Activated CD8-positive, alpha-beta T cell treated with anti-CD3 and anti-CD28 coated beads for 36 hours (primary cell): ENCODE data around the gene PAX4. TPM values are rescaled to one million over a fixed set of nuclear protein-coding genes. Genes with fewer than 3 reads are reported as not detected.

Source experiments
- ATAC-seq: fragments of 200-7000 bp; cut with Tn5 transposase; one replicate; pipeline ENCODE4 v1.10.0; 2021; ENCODE audit warnings: mild to moderate bottlenecking, moderate library complexity
- CTCF ChIA-PET: fragments of 350-600 bp; sonication (Branson Sonifier 250); formaldehyde crosslinking; loops from one replicate; lab custom pipeline; 2021; ENCODE audit warnings: antibody characterized with exemption; lab: Charles Lee
- POLR2A ChIA-PET: fragments of 350-600 bp; sonication (Branson Sonifier 250); formaldehyde crosslinking; loops from one replicate; lab custom pipeline; 2021; ENCODE audit warnings: antibody characterized with exemption; lab: Charles Lee
- DNase-seq: peaks from one replicate; pipeline ENCODE4 v3.0.0-alpha.2; 2020
- H3K27ac Mint-ChIP-seq: one replicate; pipeline ENCODE4 v1.8.0; 2021; ENCODE audit warnings: mild to moderate bottlenecking, mixed read lengths
- H3K27me3 Mint-ChIP-seq: one replicate; pipeline ENCODE4 v1.8.0; 2021; ENCODE audit warnings: mixed read lengths
- H3K36me3 Mint-ChIP-seq: one replicate; pipeline ENCODE4 v1.8.0; 2021; ENCODE audit warnings: low read depth, mixed read lengths
- H3K4me1 Mint-ChIP-seq: one replicate; pipeline ENCODE4 v1.8.0; 2021; ENCODE audit warnings: low read depth, mixed read lengths
- H3K4me3 Mint-ChIP-seq: one replicate; pipeline ENCODE4 v1.8.0; 2021; ENCODE audit warnings: mild to moderate bottlenecking, moderate library complexity, mixed read lengths
- H3K9me3 Mint-ChIP-seq: one replicate; pipeline ENCODE4 v1.8.0; 2021; ENCODE audit warnings: mixed read lengths
- intact Hi-C: fragments of 100-400 bp; cut with micrococcal nuclease; formaldehyde crosslinking; loops from one replicate; pipeline ENCODE4 v1.10.0; 2022
- total RNA-seq, 2 experiments: library from RNA; stranded (reverse); gene quantifications; one replicate each; pipeline ENCODE4 v1.2.3, GENCODE V29; 2021
- TF ChIP-seq, protein P1 (sequence below): fragments of 200-600 bp; IDR thresholded peaks from one replicate; pipeline ENCODE4 v1.8.0; 2022; ENCODE audit warnings: antibody characterized with exemption, mild to moderate bottlenecking

PAX4 gene
- total RNA-seq, 2 experiments from 2014 or later = not detected

DNA sequence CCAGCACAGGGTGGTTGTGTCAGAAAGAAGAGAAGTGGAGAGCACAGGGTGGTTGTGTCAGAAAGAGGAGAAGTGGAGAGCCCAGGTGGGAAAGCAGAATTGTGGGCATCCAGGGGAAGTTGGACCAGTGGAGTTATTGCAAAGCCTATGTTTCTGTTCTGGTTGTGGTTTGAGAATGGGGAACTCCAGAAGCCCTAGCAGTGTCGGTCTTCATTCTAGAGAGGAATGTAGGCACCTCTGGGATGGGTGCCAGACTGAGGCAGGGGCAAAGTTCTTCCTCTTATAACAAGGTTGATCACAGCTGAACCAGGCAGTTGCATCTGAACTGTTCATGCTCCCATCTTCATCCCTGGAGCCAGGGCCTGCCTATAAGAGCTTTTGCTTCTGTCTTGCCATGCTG is 23.5 kb downstream of the PAX4 start:
- DNase-seq = no peak
- ChIA-PET POLR2A (no interaction called here), CTCF (no interaction called here)
- Mint-ChIP-seq H3K27me3 (no peaks in the 10 kb centered on the region), H3K4me3 (no peak overlapping the region), H3K36me3 (peaks cover 12% of the 10 kb centered on the region), H3K4me1 (peaks cover 17% of the 10 kb centered on the region), H3K9me3 (no peaks in the 10 kb centered on the region), H3K27ac (no peak overlapping the region)
- TF ChIP-seq, protein P1, sequence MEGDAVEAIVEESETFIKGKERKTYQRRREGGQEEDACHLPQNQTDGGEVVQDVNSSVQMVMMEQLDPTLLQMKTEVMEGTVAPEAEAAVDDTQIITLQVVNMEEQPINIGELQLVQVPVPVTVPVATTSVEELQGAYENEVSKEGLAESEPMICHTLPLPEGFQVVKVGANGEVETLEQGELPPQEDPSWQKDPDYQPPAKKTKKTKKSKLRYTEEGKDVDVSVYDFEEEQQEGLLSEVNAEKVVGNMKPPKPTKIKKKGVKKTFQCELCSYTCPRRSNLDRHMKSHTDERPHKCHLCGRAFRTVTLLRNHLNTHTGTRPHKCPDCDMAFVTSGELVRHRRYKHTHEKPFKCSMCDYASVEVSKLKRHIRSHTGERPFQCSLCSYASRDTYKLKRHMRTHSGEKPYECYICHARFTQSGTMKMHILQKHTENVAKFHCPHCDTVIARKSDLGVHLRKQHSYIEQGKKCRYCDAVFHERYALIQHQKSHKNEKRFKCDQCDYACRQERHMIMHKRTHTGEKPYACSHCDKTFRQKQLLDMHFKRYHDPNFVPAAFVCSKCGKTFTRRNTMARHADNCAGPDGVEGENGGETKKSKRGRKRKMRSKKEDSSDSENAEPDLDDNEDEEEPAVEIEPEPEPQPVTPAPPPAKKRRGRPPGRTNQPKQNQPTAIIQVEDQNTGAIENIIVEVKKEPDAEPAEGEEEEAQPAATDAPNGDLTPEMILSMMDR = no peak
- ATAC-seq = no peak
- intact Hi-C loops = no loop called here

DNA sequence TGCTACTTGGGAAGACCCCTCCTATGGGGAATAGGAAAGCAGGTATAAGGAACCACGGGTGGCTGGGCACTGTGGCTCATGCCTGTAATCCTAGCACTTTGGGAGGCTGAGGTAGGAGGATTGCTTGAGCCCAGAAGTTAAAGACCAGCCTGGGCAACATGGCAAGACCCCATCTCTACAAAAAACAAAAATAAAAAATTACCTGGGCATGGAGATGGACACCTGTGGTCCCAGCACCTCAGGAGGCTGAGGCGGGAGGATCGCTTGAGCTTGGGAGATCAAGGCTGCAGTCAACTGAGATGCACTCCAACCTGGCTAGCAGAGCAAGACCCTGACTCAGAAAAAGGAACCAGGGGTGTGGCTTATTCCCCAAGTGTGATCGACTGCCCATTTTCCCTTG is 25.4 kb downstream of the PAX4 start:
- Mint-ChIP-seq H3K36me3 (peaks cover 12% of the 10 kb centered on the region), H3K27me3 (no peaks in the 10 kb centered on the region), H3K9me3 (no peaks in the 10 kb centered on the region), H3K4me3 (no peak overlapping the region), H3K4me1 (peaks cover 20% of the 10 kb centered on the region), H3K27ac (no peak overlapping the region)
- ChIA-PET POLR2A (no interaction called here), CTCF (interaction anchor here (1.2 to 1.3 kb wide), 2 partner anchors 9 to 36 kb away, joined by 3 to 4 read pairs; no protein-coding TSS in a partner anchor)
- ATAC-seq = no peak
- intact Hi-C loops = no loop called here
- DNase-seq = no peak
- TF ChIP-seq, protein P1 = no peak

DNA sequence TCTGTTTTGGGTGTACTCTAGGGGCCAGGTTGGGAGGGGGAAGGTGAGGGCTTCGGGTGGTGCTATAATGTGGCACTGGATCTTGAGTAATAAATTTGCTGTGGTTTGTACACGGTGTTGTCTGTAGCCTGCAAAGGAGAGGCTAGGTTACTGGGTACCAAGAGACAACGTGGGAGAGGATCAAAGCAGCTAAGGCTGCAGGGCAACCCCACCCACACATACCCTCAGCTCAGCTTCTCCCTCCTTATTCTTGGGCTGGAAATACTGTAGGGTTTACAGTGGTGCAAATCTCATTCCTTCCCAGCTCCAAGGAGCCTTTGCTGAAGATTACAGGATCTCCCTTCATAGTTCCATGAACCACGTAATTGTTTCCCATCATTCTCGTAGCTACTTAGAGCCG is 26.4 kb downstream of the PAX4 start:
- POLR2A ChIA-PET = no interaction called here

DNA sequence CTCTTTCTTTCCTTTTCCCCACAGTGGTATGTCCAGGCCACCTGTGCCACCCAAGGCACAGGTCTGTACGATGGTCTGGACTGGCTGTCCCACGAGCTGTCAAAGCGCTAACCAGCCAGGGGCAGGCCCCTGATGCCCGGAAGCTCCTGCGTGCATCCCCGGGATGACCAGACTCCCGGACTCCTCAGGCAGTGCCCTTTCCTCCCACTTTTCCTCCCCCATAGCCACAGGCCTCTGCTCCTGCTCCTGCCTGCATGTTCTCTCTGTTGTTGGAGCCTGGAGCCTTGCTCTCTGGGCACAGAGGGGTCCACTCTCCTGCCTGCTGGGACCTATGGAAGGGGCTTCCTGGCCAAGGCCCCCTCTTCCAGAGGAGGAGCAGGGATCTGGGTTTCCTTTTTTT is 26.8 kb downstream of the PAX4 start:
- TF ChIP-seq, protein P1 = no peak
- Mint-ChIP-seq H3K36me3 (peaks cover 12% of the 10 kb centered on the region), H3K27me3 (no peaks in the 10 kb centered on the region), H3K4me3 (no peak overlapping the region), H3K9me3 (no peaks in the 10 kb centered on the region), H3K4me1 (peaks cover 22% of the 10 kb centered on the region), H3K27ac (peak overlapping the region; percentile 59)
- ATAC-seq (no peak), DNase-seq (no peak)
- intact Hi-C loops = no loop called here
- ChIA-PET CTCF (no interaction called here), POLR2A (no interaction called here)

More for the DNA sequence above, 26.4 kb downstream of the PAX4 start:
- DNase-seq (no peak), ATAC-seq (no peak)
- no peaks in the 10 kb centered on the region for H3K9me3 Mint-ChIP-seq
- CTCF ChIA-PET = no interaction called here
- H3K4me3 Mint-ChIP-seq = no peak overlapping the region
- intact Hi-C loops = no loop called here
- no peaks in the 10 kb centered on the region for H3K27me3 Mint-ChIP-seq
- H3K4me1 Mint-ChIP-seq = peaks cover 20% of the 10 kb centered on the region
- H3K27ac Mint-ChIP-seq = peak overlapping the region; percentile 59
- TF ChIP-seq, protein P1 = no peak
- peaks cover 12% of the 10 kb centered on the region for H3K36me3 Mint-ChIP-seq

DNA sequence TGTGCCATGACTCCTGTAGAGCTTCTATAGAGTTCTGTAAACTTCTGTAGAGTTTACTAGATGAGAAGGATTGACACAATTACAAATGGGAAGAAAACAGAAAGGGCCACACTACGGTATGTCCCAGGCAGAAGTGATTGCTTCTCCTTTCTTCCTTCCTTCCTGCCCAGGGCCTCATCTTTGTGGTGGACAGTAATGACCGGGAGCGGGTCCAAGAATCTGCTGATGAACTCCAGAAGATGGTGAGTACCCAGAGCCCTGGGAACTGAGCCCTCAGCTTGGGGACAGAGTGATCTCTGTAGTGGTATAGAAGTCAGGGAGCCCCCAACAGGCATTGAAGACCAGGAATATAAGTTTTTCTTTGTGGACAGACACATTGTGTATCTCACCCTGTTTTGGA is 28.0 kb downstream of the PAX4 start:
- CTCF ChIA-PET = interaction anchor here (1.3 kb wide), 1 partner anchor 11 kb away, joined by 3 read pairs; no protein-coding TSS in a partner anchor

More for the DNA sequence above, 28.0 kb downstream of the PAX4 start:
- no peak overlapping the region for H3K27ac Mint-ChIP-seq
- peaks cover 29% of the 10 kb centered on the region for H3K4me1 Mint-ChIP-seq
- peak overlapping the region; percentile 93 for H3K4me3 Mint-ChIP-seq
- ATAC-seq (no peak), DNase-seq (no peak)
- POLR2A ChIA-PET = no interaction called here
- H3K27me3 Mint-ChIP-seq = no peaks in the 10 kb centered on the region
- H3K9me3 Mint-ChIP-seq = no peaks in the 10 kb centered on the region
- TF ChIP-seq, protein P1 = no peak
- peaks cover 12% of the 10 kb centered on the region for H3K36me3 Mint-ChIP-seq
- intact Hi-C loops = no loop called here
